GM18951 (cell line): ENCODE results near the gene CPNE5.

ENCODE experiments used
- POLR2A ChIP-seq: IDR thresholded peaks from 4 replicates; pipeline ENCODE4 v1.6.1; 2011; ENCODE audit warnings: mild to moderate bottlenecking; ENCODE audit not compliant: insufficient read length, insufficient read depth; ENCODE audit errors: extremely low read depth
- in situ Hi-C: fragments of 300-500 bp; cut with MboI; formaldehyde crosslinking; loops from one replicate; pipeline ENCODE4 v1.12.0; 2022; ENCODE audit warnings: low sequenced_read_pairs, mixed read lengths, inconsistent platforms; ENCODE audit not compliant: unreplicated experiment

CPNE5 gene

DNA sequence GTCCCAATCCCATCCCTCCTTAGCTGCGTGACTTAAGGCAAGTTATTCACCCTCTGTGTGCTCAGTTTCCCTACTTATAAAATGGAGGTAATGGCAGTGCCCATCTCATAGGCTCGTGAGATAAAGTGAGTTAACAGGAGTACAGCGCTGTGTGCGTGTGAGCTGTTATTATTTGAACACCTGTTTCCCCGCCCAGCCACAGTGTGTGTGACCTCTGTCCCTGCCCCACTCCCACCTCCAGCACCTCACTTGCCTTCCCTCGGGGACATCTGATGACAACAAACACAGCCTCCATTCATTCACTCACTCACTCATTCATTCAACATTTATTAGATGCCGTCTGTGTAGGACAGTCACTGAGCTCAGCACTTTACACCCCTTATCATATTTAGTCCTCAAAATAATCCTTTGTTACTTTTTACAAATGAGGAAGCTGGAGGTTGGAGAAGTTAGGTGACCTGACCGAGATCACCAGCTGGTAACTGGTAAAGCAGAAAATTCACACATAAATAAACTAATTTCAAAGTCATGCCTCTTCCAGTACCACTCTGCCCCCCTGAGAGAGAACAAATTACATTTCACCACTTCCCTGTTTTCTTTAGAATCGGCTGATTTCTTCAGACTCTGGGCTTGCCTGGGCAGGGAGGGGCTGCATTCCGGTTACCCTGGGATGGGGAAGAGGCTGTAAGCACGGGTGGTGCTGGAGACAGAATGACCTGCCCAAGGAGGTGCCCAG, 58.6 kb downstream of the CPNE5 start:
- no peak for TF ChIP-seq POLR2A
- in situ Hi-C loops, result no loop called here

- no peak for TF ChIP-seq POLR2A
- in situ Hi-C loops, result loop anchor here (10.0 kb wide), 1 partner anchor 426 kb away; no protein-coding TSS in a partner anchor
These were observed 60.0 kb downstream of the CPNE5 start for GRCh38 chr6:36779227-36779626.

DNA sequence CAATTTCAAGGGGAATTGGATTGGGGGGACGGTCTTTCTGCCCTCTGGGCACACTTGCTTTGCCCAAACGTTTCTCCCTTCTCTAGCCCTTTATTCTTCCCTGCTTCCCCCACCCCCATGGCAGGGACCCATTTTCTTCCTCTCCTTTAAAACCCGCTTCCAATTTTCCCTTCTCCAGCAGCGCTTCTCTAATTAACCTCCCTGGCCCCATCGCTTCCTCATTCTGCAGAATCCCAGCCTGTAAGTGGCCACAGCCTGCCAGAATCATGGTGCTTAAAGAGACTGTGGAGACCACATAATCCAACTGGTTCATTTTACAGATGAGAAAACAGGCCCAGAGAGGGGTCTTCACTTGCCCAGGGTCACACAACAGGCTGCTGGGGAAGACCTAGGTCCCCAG, 61.4 kb downstream of the CPNE5 start:
- in situ Hi-C loops, result loop anchor here (10.0 kb wide), 1 partner anchor 427 kb away; no protein-coding TSS in a partner anchor
- no peak for TF ChIP-seq POLR2A

DNA sequence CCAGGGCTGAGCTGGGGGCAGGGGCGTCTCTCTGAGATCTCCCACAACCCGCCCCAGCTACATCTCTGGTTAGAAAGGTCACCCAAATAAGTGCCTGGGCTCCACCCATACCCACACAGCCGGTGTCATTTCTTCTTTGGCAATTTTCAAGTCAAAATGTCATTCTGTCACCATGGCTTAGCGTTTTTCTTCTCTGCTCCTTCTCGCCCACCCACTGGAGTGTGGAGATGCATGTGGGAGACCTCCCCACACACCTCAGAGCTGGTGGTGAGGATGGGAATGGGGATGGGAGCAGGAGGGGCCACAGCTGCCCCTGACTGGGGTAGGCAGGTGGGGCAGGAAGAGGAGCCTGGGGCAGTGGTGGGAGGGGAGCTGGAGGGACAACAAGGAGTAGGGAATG, 63.1 kb downstream of the CPNE5 start:
- in situ Hi-C loops, result loop anchor here (10.0 kb wide), 1 partner anchor 429 kb away; no protein-coding TSS in a partner anchor
- no peak for TF ChIP-seq POLR2A

DNA sequence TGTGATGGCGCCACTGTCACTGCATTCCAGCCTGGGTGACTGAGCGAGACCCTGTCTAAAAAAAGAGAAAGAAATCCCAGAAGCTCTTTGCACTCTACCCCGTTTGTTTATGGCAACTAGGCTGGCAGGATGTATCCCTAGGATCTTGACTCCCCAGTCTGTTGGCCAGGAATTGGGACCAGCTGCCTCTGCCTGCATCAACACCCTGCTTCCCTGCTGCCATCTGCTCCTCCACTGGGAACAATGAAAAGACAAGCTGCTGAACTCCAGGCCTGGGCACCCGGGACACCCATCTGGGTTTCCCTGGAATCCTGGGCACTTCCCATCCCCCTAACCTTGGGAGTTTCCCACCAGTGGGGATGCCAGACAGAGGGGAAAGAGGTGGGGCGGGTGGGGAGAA, 64.9 kb downstream of the CPNE5 start:
- in situ Hi-C loops, result loop anchor here (10.0 kb wide), 1 partner anchor 430 kb away; no protein-coding TSS in a partner anchor
- TF ChIP-seq POLR2A, result no peak

DNA sequence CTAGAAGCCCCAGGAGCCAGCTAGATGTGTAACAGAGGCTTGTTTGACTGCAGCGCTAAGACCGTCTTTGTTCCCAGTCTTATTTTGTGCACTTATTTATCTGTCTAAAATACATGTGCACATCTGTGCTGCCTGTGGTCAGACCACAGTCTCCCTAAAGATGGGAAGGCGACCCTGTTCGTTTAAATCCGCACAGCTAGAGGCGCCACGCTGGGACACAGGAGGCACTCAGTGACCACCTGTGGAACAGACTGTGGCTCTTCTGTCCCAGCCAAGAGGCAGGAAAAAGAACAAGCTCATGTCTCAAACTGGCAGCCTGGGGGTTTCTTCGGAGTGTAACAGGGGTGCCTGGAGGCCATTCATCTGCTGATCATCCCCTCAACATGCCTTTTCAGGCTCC, 66.8 kb downstream of the CPNE5 start:
- in situ Hi-C loops, result loop anchor here (10.0 kb wide), 1 partner anchor 432 kb away; no protein-coding TSS in a partner anchor
- TF ChIP-seq POLR2A, result no peak

GRCh38 chr6:36771145-36771544, 68.1 kb downstream of the CPNE5 start:
- in situ Hi-C loops, result loop anchor here (10.0 kb wide), 1 partner anchor 434 kb away; no protein-coding TSS in a partner anchor
- no peak for TF ChIP-seq POLR2A

DNA sequence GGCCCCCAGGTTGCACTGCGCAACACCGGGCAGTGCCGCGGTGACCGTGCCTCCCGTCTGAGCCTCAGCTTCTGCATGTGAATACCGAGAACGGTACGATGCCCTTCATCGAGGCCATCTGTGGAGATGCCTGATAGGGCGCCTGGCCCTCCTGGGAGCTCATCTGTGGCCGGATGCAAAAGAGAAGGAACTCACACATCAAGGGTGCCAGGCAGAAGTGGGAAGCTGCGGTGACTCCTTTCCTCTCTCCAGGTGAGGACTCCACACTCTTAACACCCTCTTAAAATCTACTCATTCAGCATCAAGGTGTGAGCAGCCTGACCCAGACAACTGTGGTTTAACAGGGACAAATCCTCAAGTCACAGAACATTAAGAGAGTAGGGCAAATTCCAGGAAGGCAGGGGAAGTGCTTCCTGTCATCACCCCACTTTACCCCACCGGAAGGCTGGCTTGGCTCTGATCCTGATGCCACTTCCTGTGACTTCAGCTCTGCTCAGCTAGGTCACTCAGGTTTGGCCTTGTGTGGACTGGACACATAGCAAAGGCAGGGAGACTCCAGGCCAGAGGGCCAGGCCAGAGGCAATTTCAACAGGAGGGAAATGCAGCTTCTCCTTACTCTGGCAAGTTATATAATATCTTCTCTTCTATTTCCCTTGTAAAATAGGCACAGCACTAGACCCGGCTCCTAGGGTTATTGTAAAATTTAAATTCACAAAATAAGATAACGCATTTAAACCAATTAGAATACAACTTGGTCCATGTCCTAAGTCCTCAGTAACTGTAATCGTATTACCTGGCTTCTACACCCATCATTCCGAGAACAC, 69.4 kb downstream of the CPNE5 start:
- in situ Hi-C loops, result loop anchor here (10.0 kb wide), 1 partner anchor 435 kb away; no protein-coding TSS in a partner anchor

GRCh38 chr6:36769183-36769675, 70.0 kb downstream of the CPNE5 start:
- no peak for TF ChIP-seq POLR2A

More for the DNA sequence above, 69.4 kb downstream of the CPNE5 start:
- no peak for TF ChIP-seq POLR2A

DNA sequence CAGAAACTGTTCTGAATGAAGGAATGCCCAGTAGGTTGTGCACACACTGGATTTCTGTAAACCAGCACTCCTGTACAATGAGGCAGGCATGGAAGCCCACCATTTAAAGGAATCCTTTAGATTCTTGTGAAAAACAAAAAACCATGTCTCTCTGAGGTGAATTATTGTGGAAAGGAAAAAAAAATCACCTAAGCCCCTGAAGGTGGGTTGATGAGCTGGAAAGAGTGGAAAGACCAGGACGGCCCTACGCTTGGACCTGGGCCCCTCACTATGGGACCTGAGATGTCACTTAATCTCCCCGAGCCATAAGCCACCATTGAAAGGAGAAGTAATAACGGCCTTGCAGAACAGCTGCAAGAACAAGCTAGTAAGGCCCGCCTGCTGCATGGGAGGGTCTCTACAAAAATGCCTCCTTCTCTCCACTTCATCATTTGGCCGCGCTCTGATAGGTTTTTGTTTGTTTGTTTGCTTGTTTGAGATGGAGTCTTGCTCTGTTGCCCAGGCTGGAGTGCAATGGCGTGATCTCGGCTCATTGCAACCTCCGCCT, 72.8 kb downstream of the CPNE5 start:
- in situ Hi-C loops, result no loop called here
- TF ChIP-seq POLR2A, result no peak

More at GRCh38 chr6:36769183-36769675, 70.0 kb downstream of the CPNE5 start:
- in situ Hi-C loops, result no loop called here

DNA sequence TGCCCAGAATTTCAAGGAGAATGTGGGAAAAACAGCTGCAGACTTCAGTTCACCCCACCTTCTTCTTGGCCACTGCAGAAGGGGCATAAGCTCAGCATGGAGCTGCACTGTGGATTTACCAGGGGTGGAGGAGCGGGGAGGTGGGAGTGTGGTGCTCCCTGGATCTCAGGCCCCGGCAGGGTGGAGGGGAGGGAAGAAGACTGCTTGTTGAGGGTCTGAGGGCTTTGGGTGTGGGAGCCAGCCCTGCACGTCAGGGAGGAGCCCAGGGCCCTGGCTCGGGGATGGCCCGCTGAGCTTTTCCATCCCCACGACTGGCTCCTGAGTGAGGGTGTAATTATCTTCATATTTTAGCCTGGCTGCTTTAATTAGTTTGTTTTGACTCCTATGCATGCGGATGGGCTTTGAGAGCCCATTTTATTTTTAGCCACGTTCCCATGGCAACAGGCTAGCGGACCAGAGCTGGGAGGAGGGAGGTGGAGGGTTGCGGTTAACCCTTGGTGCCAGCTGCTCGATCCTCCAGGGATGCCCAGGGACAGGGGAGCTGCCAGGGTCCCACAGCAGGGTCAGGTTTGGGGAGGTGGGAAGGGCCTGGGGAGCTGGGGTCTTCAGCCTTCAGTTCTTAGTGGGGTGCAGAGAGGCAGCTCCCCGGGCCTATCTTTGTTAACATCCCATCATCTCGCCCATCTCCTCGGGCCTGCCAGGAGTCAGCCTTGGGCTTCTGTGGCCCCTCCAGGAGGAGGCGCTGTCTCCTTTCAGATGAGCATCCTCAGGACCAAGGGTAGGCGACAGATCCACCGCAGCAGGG, 73.4 kb downstream of the CPNE5 start:
- TF ChIP-seq POLR2A, result no peak
- in situ Hi-C loops, result no loop called here

GRCh38 chr6:36765190-36765589, 74.1 kb downstream of the CPNE5 start:
- no peak for TF ChIP-seq POLR2A
- in situ Hi-C loops, result no loop called here
